A549 (cell line): ENCODE data around the gene STARD9.

Source experiments
- CTCF ChIP-seq: fragments of >200 bp; sonication (Bioruptor Twin); formaldehyde crosslinking; IDR thresholded peaks from 3 replicates; pipeline ENCODE4 v1.5.1; 2016
- POLR2A ChIP-seq: IDR thresholded peaks from 2 replicates; pipeline ENCODE4 v1.6.1; 2012; ENCODE audit warnings: mild to moderate bottlenecking, low read length

GRCh38 chr15:42716626-42717025 lies 141.2 kb downstream of the STARD9 start:
- TF ChIP-seq CTCF (no peak), POLR2A (no peak)
